Daoy (cell line): ENCODE measurements around the gene CLDN4. TPM values are rescaled to one million over a fixed set of nuclear protein-coding genes. Genes with fewer than 3 reads are reported as not detected.
A peak's percentile ranks its signal among the peaks of the same experiment; 100 is the strongest.
"Not testable (repeated sequence)": the region's sequence is repeated elsewhere in the genome, so short reads cannot be mapped to it uniquely, and the experiment has no call there.

Experiments
- DNase-seq: peaks from one replicate; pipeline ENCODE4 v3.0.0-alpha.2; 2015; ENCODE audit warnings: low read depth
- total RNA-seq: library from RNA; depleted of rRNA; stranded (reverse); fragments of >200 nt; shearing (Covaris generic); gene quantifications from 2 replicates; pipeline ENCODE4 v1.2.3, GENCODE V29; 2014; rRNA removed

Gene CLDN4
- total RNA-seq, result 0.15 and 1.4 TPM in 2 replicates

- DNase-seq, result no peak
These were observed at the start of gene CLDN4 for GRCh38 chr7:73830681-73831583. Gene CLDN4 (plus strand): TSS chr7:73830996. CDS start chr7:73831202, 206 bp downstream.

GRCh38 chr7:73786588-73786987, 44.2 kb upstream of the CLDN4 start:
- no peak for DNase-seq

GRCh38 chr7:73787786-73788048, 43.1 kb upstream of the CLDN4 start:
- not testable (repeated sequence) for DNase-seq

GRCh38 chr7:73789051-73789450, 41.7 kb upstream of the CLDN4 start:
- no peak for DNase-seq

GRCh38 chr7:73791170-73791690, 39.6 kb upstream of the CLDN4 start:
- DNase-seq, result not testable (repeated sequence)

DNA sequence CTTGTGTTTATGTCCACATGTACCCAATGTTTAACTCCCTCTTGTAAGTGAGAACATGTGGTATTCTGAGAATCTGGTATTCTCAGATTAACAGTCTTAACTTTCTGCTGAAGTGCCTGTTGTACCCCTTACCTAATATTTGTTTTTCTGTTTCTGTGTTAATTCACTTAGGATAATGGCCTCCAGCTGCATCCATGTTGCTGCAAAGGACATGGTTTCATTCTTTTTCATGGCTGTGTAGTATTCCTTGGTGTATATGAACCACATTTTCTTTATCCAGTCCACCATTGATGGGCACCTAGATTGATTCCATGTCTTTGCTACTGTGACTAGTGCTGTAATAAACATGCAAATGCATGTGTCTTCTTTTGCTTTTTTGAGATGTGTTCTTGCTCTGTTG, 35.6 kb upstream of the CLDN4 start:
- not testable (repeated sequence) for DNase-seq

DNA sequence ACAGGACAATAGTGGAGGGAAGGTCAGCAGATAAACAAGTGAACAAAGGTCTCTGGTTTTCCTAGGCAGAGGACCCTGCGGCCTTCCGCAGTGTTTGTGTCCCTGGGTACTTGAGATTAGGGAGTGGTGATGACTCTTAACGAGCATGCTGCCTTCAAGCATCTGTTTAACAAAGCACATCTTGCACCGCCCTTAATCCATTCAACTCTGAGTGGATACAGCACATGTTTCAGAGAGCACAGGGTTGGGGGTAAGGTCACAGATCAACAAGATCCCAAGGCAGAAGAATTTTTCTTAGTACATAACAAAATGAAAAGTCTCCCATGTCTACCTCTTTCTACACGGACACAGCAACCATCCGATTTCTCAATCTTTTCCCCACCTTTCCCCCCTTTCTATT, 34.1 kb upstream of the CLDN4 start:
- DNase-seq, result not testable (repeated sequence)

DNA sequence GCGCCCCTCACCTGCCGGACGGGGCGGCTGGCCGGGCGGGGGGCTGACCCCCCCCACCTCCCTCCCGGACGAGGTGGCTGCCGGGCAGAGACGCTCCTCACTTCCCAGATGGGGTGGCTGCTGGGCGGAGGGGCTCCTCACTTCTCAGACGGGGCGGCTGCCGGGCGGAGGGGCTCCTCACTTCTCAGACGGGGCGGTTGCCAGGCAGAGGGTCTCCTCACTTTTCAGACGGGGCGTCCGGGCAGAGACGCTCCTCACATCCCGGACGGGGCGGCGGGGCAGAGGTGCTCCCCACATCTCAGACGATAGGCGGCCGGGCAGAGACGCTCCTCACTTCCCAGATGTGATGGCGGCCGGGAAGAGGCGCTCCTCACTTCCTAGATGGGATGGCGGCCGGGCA, 33.6 kb upstream of the CLDN4 start:
- not testable (repeated sequence) for DNase-seq

DNA sequence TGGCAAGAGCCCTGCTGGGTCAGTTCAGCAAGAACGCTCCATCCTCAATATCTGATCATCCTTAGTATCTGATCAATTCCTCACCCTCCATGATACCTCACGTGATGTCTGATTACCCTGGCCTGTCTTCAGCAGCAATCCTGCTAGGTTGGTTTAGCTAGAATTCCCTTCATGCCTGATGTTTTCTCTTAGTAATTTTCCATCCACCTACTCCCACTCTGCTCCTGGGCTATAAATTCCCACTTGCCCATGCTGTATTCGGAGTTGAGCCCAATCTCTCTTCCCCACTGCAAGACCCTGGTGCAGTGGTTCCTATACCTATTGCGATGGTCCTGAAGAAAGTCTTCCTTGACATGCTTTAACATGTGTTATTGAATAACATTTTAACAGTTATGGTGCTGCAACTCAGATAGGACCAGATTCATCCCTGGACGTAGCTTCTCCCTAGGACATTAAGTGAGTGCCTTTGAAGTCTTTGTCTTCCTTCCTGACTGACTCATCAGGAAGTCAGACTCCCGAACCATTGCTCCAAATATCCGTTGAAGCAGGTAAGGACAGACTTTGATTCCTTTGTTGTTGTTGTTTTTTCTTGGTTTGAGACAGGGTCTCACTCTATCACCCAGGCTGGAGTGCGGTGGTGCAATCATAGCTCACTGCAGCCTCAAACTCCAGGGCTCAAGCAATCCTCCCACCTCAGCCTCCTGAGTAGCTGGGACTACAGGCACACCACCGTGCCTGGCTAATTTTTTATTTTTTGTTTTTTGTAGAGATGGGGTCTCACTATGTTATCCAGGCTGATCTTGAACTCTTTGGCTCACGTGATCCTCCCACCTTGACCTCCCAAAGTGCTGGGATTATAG, 31.3 kb upstream of the CLDN4 start:
- no peak for DNase-seq

- no peak for DNase-seq
These were observed 29.2 kb upstream of the CLDN4 start for GRCh38 chr7:73801577-73801976.

GRCh38 chr7:73802459-73802858, 28.3 kb upstream of the CLDN4 start:
- no peak for DNase-seq

GRCh38 chr7:73809467-73809951, 21.3 kb upstream of the CLDN4 start:
- DNase-seq, result peak; percentile 81

- no peak for DNase-seq
These were observed 19.8 kb upstream of the CLDN4 start for GRCh38 chr7:73810998-73811360.

- DNase-seq, result peak; percentile 86
These were observed 19.0 kb upstream of the CLDN4 start for GRCh38 chr7:73811760-73812168.

- no peak for DNase-seq
These were observed 17.8 kb upstream of the CLDN4 start for GRCh38 chr7:73812996-73813395.

GRCh38 chr7:73815436-73815835, 15.4 kb upstream of the CLDN4 start:
- no peak for DNase-seq

- no peak for DNase-seq
These were observed 13.7 kb upstream of the CLDN4 start for GRCh38 chr7:73817121-73817520.

GRCh38 chr7:73820013-73820412, 10.8 kb upstream of the CLDN4 start:
- no peak for DNase-seq

DNA sequence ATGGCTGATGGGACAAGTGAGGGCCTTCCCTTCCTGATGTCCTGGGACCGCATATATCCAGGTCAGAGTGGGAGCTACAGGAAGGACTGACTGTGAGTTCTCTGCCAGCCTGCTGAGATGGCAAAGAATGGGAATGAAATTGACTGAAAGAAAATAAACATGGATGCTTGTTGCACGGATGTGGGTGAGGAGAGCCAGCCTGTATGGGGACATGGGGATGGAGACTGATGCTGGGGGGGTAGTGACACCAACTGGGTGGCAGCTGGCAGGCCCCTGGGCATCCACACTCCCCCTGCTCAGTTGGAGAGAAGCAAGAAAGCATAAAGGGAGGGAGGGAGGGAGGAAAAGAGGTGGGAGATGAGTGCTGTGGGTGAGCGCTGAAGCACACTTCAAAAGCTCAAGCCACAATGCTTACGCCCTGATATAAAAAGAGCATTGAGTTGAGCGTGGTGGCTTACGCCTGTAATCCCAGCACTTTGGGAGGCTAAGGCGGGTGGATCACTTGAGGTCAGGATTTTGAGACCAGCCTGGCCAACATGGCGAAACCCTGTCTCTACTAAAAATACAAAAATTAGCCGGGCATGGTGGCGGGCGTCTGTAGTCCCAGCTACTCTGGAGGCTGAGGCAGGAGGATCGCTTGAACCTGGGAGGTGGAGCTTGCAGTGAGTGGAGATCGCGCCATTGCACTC, 9.1 kb upstream of the CLDN4 start:
- not testable (repeated sequence) for DNase-seq

DNA sequence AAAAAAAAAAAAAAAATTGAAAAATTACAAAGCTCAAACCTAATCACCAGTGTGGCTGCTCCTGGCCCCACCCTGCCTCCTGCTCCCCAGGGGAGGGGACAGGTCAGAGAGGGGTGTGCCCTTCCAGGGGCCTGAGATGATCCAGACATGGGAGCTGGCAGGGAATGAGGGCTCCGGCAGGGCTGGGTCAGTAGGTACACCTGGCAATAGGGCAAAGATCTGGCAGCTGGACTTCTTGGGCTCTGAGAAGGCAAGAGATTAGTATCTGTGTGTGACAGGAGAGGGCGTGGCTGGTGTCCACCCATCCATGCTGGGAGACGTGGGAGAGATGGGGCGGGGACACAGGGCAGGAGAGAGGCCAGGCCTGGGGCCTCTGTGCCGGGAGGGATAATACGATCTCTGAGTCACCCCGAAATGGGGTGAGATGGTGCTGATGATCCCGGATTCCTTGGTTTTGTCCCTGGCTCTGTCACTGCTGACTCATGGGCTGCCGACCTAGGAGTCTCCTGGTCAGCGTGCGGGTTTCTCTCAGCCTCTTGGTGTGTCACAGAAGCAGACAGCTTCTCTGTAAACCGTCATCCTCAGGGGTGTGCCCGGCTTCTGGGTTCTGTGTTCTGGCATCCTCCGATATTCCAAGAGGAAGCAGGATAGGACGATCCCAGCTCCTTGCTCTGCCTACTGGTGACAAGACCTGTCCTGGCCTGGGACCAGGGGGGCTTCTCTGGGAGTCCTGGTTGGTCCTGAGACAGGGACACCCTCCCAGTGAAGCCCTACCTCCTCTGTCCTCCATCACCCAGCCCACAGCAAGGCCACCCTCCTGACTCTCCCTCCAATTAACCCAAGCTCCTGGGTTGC, 8.2 kb upstream of the CLDN4 start:
- peak; percentile 100 for DNase-seq

DNA sequence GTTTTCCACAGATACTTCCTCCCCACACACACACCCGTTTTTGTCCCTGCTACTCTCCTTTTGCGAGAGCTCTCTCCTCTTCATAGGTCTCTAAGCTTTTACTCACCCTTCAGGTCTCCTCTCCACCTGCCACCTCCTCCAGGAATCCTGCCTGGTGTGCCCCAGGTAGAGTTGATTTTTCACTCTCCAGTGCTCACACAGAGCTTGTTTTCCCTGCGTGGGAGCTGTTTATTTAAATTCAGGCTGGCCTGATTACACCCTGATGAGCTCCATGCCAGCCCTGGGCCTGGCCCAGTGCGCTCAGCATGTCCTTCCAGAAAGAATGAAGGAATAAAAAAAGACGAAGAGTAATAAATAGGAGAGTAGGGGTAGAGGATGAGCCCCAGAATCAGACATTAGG, 7.5 kb upstream of the CLDN4 start:
- DNase-seq, result no peak
